Mucosa of gallbladder (tissue), 1 donor: Measurements from ENCODE around the gene DCAF8L2. TPM values are rescaled to one million over a fixed set of nuclear protein-coding genes. Genes with fewer than 3 reads are reported as not detected.

ENCODE experiments used
- total RNA-seq: library from RNA; stranded (reverse); gene quantifications from one replicate; pipeline ENCODE4 v1.2.1, GENCODE V29; 2021
- donor health status: DM: no; HTN: no; CAD: no.

Gene DCAF8L2
- total RNA-seq, 1 donor from 2014 or later = not detected

Other genes with a start within 250 kb of the DCAF8L2 start
- gene PPP4R3C, start 127.0 kb upstream of the DCAF8L2 start, total RNA-seq = not detected
- not detected for gene MAGEB10, start 217.6 kb downstream of the DCAF8L2 start, total RNA-seq